Measurements from ENCODE around the gene CDC42BPG.

CDC42BPG gene

GRCh38 chr11:64854157-64854533 lies 9.7 kb upstream of the CDC42BPG start:
- Mint-ChIP-seq H3K27me3 (ENCODE audit: low read depth, poor library complexity) (peaks cover 3% of the 10 kb centered on the region), H3K4me1 (peaks cover 26% of the 10 kb centered on the region), H3K4me3 (no peak overlapping the region), H3K36me3 (ENCODE audit: low read depth) (peaks cover 13% of the 10 kb centered on the region), H3K27ac (peak overlapping the region; percentile 19), H3K9me3 (no peaks in the 10 kb centered on the region)
- DNase-seq: no peak
- TF ChIP-seq, protein P1, sequence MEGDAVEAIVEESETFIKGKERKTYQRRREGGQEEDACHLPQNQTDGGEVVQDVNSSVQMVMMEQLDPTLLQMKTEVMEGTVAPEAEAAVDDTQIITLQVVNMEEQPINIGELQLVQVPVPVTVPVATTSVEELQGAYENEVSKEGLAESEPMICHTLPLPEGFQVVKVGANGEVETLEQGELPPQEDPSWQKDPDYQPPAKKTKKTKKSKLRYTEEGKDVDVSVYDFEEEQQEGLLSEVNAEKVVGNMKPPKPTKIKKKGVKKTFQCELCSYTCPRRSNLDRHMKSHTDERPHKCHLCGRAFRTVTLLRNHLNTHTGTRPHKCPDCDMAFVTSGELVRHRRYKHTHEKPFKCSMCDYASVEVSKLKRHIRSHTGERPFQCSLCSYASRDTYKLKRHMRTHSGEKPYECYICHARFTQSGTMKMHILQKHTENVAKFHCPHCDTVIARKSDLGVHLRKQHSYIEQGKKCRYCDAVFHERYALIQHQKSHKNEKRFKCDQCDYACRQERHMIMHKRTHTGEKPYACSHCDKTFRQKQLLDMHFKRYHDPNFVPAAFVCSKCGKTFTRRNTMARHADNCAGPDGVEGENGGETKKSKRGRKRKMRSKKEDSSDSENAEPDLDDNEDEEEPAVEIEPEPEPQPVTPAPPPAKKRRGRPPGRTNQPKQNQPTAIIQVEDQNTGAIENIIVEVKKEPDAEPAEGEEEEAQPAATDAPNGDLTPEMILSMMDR (IDR thresholded peaks at IDR 0.05): no peak

DNA sequence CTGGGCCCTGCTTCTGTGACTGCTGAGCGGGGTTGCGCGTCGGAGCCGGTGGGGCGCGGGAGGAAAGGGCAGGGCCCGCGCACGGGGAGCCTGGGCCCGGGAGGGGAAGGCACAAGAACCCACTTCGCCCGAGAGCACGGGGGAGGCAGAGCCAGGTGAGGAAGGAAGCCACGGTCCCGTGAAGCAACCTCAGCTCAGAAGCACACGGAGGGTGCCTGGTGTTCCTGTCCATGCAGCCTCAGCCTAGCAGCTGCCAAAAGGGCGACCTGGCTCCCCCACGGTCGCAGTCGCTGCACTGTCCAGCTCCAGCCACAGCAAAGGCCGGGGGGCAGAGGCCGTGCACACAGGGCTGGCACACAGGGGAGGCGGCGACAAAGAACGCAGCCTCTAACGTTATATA lies 9.3 kb upstream of the CDC42BPG start:
- Mint-ChIP-seq H3K4me1 (peaks cover 29% of the 10 kb centered on the region), H3K36me3 (ENCODE audit: low read depth) (peaks cover 13% of the 10 kb centered on the region), H3K9me3 (no peaks in the 10 kb centered on the region), H3K27ac (peak overlapping the region; percentile 71), H3K4me3 (no peak overlapping the region), H3K27me3 (ENCODE audit: low read depth, poor library complexity) (peaks cover 3% of the 10 kb centered on the region)
- TF ChIP-seq, protein P1 (IDR thresholded peaks at IDR 0.05): no peak
- no peak for DNase-seq

DNA sequence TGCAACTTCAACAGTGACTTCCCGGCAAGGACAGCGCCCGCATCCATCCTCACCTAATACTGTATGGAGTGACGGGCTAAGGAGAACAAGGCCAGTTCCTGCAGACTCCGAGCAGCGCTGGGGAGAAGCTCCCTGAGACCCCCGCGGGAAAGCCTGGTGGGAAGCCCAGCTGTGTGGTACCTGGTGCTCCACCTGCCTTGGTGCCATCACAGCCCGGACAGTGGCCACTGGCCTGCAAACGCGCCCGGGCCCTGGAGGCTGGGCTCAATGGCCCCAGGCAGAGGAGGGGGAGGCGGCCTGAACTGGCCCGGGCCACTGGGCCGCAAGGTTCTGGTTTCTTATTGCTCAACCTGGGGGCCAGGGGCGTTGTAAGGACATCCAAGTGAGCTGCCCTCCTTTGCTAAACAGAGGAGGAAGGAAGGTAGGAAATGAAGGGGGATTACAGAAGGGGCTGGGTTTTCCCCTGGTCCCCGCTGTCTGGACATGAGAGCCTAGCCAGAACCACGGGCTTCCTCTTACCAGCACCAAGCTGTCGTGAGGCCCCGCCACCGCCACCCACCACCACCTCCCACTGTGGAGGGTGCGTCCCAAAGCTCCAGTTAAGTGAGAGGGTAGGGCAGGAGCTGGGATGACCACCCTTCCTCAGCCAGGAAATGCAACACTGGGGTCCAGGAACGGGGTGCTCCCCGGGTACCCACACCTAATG lies 8.5 kb upstream of the CDC42BPG start:
- TF ChIP-seq, protein P1 (IDR thresholded peaks at IDR 0.05): no peak
- Mint-ChIP-seq H3K9me3 (no peaks in the 10 kb centered on the region), H3K27ac (peak overlapping the region; percentile 71), H3K36me3 (ENCODE audit: low read depth) (peaks cover 13% of the 10 kb centered on the region), H3K4me1 (peaks cover 33% of the 10 kb centered on the region), H3K27me3 (ENCODE audit: low read depth, poor library complexity) (peaks cover 3% of the 10 kb centered on the region), H3K4me3 (no peak overlapping the region)
- no peak for DNase-seq

DNA sequence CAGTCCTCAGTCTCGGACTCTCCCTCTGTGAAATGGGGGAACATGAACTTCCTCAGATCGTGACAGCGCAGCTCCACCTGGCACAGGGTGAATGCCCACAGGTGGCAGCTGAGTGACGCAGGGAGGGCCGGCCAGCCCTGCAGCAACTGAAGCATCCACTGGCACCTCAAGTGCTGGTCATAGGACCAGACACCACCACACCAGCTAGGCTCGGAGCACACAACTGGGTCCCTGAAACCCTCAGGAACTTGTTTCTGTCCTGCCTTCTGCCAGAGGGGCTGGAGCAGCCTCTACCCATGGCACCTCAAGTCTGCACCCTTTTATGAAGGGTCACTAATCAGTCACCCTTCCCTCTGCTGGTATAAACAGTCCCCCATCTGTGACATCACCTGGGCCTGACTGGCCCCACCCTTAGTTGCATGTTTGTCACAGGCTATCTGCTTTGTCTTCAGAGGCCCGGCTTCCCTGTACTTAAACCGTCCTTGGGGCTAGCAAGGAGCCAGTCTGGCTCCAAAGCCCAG lies 7.4 kb upstream of the CDC42BPG start:
- H3K36me3 Mint-ChIP-seq (ENCODE audit: low read depth): peaks cover 13% of the 10 kb centered on the region

GRCh38 chr11:64850979-64851567 lies 6.6 kb upstream of the CDC42BPG start:
- Mint-ChIP-seq H3K27ac (no peak overlapping the region), H3K27me3 (ENCODE audit: low read depth, poor library complexity) (no peaks in the 10 kb centered on the region), H3K4me1 (peaks cover 33% of the 10 kb centered on the region), H3K36me3 (ENCODE audit: low read depth) (peaks cover 13% of the 10 kb centered on the region), H3K4me3 (no peak overlapping the region), H3K9me3 (no peaks in the 10 kb centered on the region)
- DNase-seq: no peak
- TF ChIP-seq, protein P1 (IDR thresholded peaks at IDR 0.05): no peak

More for the DNA sequence above, 7.4 kb upstream of the CDC42BPG start:
- no peaks in the 10 kb centered on the region for H3K9me3 Mint-ChIP-seq
- H3K4me3 Mint-ChIP-seq: no peak overlapping the region
- TF ChIP-seq, protein P1 (IDR thresholded peaks at IDR 0.05): no peak
- peaks cover 33% of the 10 kb centered on the region for H3K4me1 Mint-ChIP-seq
- H3K27me3 Mint-ChIP-seq (ENCODE audit: low read depth, poor library complexity): peaks cover 3% of the 10 kb centered on the region
- DNase-seq: no peak
- peak overlapping the region; percentile 71 for H3K27ac Mint-ChIP-seq

All from nephron progenitor cell (in vitro differentiated cells).